ENCODE measurements around the gene DSN1.

- TF ChIP-seq CTCF (conservative IDR thresholded peaks at IDR 0.05; ENCODE audit: low read length) (no peak), EZH2phosphoT487 (IDR thresholded peaks at IDR 0.05; ENCODE audit: borderline replicate concordance) (no peak)
These were observed 5.5 kb upstream of the DSN1 start for GRCh38 chr20:36778831-36779655.

Data from Loucy (cell line).